Measurements from ENCODE around the gene UBE2G2.
A peak's percentile ranks its signal among the peaks of the same experiment; 100 is the strongest.

DNA sequence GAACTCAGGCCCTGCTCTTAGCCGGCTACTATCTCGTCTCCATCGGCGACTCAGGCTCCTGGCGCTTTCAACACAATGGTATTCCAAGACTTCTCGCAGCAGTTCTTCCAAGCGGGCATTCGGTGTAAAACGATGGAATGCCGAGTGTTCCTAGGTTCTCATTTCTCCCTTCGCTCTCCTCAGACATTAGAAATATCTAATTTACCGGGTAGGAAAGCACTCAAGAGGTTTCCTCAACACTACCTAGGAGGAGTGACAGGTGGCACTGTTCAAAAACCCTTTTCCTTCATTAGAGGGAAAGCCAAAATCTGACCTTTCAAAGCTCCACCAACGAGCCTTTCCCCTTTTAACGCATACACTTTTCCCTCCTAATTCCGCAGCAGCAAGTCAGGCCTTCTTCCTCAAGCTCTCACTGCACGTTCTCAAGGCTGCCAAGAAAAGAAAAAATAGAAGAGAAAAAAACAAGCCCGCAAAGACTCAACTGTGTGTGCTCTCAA lies 601 bp downstream of the UBE2G2 start:
- TF ChIP-seq, protein P1, sequence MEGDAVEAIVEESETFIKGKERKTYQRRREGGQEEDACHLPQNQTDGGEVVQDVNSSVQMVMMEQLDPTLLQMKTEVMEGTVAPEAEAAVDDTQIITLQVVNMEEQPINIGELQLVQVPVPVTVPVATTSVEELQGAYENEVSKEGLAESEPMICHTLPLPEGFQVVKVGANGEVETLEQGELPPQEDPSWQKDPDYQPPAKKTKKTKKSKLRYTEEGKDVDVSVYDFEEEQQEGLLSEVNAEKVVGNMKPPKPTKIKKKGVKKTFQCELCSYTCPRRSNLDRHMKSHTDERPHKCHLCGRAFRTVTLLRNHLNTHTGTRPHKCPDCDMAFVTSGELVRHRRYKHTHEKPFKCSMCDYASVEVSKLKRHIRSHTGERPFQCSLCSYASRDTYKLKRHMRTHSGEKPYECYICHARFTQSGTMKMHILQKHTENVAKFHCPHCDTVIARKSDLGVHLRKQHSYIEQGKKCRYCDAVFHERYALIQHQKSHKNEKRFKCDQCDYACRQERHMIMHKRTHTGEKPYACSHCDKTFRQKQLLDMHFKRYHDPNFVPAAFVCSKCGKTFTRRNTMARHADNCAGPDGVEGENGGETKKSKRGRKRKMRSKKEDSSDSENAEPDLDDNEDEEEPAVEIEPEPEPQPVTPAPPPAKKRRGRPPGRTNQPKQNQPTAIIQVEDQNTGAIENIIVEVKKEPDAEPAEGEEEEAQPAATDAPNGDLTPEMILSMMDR (conservative IDR thresholded peaks at IDR 0.05): peak; percentile 48
- TF ChIP-seq ZFX (IDR thresholded peaks at IDR 0.05): no peak
